ENCODE data around the gene M1AP. TPM values are rescaled to one million over a fixed set of nuclear protein-coding genes. Genes with fewer than 3 reads are reported as not detected.

Gene M1AP
- total and polyA plus RNA-seq, 9 of the 15 experiments (the other 6 are each of a cell fraction or from before 2014, with no cell fraction given), result 0.06 to 0.33 (median 0.11) TPM; not detected in 4

DNA sequence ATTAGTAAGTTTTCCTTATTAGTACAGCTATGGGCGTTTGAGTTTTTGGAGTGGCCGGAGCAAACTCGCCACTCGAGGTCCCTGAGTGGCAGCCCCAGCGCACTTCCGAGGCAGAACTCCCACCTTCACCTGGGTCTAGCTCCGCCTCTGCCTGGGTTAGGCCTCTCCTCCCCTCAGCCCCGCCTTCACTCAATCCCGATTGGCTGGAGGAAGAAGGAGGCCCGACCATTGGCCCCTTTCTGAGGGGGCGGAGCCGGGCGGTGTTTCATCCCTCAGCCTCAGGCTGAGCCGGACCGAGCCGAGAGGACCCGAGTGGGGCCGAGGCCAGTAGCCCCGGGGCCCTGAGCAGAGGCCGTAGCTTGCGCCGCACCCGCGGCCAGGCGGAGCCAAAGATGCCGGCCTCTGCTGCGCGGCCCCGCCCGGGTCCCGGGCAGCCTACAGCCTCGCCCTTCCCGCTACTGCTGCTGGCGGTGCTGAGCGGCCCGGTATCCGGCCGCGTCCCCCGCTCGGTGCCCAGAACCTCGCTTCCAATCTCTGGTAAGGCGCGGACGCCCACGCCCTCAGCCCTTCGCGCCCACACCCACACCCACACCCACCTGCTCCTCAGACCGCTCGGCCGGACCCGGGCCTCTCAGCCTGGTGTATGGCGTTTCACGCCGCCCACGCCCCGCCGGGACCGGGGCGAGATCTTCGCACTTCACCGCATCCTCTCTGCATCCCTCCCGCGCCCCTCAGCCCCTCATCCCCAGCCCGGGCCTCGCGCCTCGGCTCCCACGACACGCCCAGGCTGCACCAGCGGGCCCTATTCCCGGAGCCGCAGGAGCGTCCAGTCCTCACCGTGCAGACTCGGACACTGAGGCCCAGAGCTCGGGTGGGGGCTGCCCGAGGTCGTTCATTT lies 6.1 kb upstream of the M1AP start, which contains the start of gene SEMA4F (continued):
- TF ChIP-seq YY1 (IDR thresholded peaks at IDR 0.05; ENCODE audit: borderline replicate concordance in 1 of 3, control insufficient read depth in 1 of 3, extremely low read depth in 1 of 3, insufficient read depth in 3 of 3, insufficient read length in 1 of 3, insufficient replicate concordance in 2 of 3, low read depth in 1 of 3, low read length in 2 of 3) (peak in 2 of 3 experiments; percentile 38 to 53), GATA2 (CRISPR knock-in tag; IDR thresholded peaks at IDR 0.05) (no peak), GABPB2 (CRISPR knock-in tag; conservative IDR thresholded peaks at IDR 0.05) (no peak), SNRNP70 (optimal IDR thresholded peaks at IDR 0.05; ENCODE audit: low read depth, low read length) (no peak), SRSF9 (IDR thresholded peaks at IDR 0.05; ENCODE audit: borderline replicate concordance, low read depth, low read length) (no peak)
- TF ChIP-seq, protein P1, sequence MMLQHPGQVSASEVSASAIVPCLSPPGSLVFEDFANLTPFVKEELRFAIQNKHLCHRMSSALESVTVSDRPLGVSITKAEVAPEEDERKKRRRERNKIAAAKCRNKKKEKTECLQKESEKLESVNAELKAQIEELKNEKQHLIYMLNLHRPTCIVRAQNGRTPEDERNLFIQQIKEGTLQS (IDR thresholded peaks at IDR 0.05), result no peak
- TF ChIP-seq, protein P1 (CRISPR knock-in tag; conservative IDR thresholded peaks at IDR 0.05), result no peak
- TF ChIP-seq, protein P2, sequence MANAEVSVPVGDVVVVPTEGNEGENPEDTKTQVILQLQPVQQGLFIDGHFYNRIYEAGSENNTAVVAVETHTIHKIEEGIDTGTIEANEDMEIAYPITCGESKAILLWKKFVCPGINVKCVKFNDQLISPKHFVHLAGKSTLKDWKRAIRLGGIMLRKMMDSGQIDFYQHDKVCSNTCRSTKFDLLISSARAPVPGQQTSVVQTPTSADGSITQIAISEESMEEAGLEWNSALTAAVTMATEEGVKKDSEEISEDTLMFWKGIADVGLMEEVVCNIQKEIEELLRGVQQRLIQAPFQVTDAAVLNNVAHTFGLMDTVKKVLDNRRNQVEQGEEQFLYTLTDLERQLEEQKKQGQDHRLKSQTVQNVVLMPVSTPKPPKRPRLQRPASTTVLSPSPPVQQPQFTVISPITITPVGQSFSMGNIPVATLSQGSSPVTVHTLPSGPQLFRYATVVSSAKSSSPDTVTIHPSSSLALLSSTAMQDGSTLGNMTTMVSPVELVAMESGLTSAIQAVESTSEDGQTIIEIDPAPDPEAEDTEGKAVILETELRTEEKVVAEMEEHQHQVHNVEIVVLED (CRISPR knock-in tag; IDR thresholded peaks at IDR 0.05), result no peak
- TF ChIP-seq, protein P3, sequence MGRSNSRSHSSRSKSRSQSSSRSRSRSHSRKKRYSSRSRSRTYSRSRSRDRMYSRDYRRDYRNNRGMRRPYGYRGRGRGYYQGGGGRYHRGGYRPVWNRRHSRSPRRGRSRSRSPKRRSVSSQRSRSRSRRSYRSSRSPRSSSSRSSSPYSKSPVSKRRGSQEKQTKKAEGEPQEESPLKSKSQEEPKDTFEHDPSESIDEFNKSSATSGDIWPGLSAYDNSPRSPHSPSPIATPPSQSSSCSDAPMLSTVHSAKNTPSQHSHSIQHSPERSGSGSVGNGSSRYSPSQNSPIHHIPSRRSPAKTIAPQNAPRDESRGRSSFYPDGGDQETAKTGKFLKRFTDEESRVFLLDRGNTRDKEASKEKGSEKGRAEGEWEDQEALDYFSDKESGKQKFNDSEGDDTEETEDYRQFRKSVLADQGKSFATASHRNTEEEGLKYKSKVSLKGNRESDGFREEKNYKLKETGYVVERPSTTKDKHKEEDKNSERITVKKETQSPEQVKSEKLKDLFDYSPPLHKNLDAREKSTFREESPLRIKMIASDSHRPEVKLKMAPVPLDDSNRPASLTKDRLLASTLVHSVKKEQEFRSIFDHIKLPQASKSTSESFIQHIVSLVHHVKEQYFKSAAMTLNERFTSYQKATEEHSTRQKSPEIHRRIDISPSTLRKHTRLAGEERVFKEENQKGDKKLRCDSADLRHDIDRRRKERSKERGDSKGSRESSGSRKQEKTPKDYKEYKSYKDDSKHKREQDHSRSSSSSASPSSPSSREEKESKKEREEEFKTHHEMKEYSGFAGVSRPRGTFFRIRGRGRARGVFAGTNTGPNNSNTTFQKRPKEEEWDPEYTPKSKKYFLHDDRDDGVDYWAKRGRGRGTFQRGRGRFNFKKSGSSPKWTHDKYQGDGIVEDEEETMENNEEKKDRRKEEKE (IDR thresholded peaks at IDR 0.05; ENCODE audit: borderline replicate concordance in 1 of 2, control insufficient read depth in 1 of 2, low read depth in 2 of 2, low read length in 1 of 2), result no peak
- TF ChIP-seq, protein P4, sequence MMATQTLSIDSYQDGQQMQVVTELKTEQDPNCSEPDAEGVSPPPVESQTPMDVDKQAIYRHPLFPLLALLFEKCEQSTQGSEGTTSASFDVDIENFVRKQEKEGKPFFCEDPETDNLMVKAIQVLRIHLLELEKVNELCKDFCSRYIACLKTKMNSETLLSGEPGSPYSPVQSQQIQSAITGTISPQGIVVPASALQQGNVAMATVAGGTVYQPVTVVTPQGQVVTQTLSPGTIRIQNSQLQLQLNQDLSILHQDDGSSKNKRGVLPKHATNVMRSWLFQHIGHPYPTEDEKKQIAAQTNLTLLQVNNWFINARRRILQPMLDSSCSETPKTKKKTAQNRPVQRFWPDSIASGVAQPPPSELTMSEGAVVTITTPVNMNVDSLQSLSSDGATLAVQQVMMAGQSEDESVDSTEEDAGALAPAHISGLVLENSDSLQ (IDR thresholded peaks at IDR 0.05), result peak; percentile 95
- TF ChIP-seq, protein P5, sequence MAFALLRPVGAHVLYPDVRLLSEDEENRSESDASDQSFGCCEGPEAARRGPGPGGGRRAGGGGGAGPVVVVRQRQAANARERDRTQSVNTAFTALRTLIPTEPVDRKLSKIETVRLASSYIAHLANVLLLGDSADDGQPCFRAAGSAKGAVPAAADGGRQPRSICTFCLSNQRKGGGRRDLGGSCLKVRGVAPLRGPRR (CRISPR knock-in tag; IDR thresholded peaks at IDR 0.05), result no peak
- TF ChIP-seq, protein P6, sequence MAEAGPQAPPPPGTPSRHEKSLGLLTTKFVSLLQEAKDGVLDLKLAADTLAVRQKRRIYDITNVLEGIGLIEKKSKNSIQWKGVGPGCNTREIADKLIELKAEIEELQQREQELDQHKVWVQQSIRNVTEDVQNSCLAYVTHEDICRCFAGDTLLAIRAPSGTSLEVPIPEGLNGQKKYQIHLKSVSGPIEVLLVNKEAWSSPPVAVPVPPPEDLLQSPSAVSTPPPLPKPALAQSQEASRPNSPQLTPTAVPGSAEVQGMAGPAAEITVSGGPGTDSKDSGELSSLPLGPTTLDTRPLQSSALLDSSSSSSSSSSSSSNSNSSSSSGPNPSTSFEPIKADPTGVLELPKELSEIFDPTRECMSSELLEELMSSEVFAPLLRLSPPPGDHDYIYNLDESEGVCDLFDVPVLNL (CRISPR knock-in tag; IDR thresholded peaks at IDR 0.05; ENCODE audit: low read depth), result no peak
- TF ChIP-seq, protein P7, sequence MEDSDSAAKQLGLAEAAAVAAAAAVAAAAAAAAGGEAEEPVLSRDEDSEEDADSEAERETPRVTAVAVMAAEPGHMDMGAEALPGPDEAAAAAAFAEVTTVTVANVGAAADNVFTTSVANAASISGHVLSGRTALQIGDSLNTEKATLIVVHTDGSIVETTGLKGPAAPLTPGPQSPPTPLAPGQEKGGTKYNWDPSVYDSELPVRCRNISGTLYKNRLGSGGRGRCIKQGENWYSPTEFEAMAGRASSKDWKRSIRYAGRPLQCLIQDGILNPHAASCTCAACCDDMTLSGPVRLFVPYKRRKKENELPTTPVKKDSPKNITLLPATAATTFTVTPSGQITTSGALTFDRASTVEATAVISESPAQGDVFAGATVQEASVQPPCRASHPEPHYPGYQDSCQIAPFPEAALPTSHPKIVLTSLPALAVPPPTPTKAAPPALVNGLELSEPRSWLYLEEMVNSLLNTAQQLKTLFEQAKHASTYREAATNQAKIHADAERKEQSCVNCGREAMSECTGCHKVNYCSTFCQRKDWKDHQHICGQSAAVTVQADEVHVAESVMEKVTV (CRISPR knock-in tag; IDR thresholded peaks at IDR 0.05), result peak; percentile 79
